Immature natural killer cell (primary cell): ENCODE data around the gene TARS1. TPM values are rescaled to one million over a fixed set of nuclear protein-coding genes. Genes with fewer than 3 reads are reported as not detected.

ENCODE experiments used
- DNase-seq, 3 donors: peaks; one replicate each; pipeline ENCODE4 v3.0.0; 2022; ENCODE audit warnings: mixed read lengths in 1 of 3
- H3K27ac Mint-ChIP-seq, 6 donors: one replicate each; pipeline ENCODE4 v1.8.0; 2020; ENCODE audit warnings: mixed read lengths in 6 of 6, mild to moderate bottlenecking in 5 of 6, inconsistent platforms in 4 of 6, moderate library complexity in 3 of 6
- H3K27me3 Mint-ChIP-seq, 3 donors: one replicate each; pipeline ENCODE4 v1.8.0; 2020 to 2021; ENCODE audit warnings: low read depth in 3 of 3, mild to moderate bottlenecking in 3 of 3, mixed read lengths in 3 of 3, moderate library complexity in 3 of 3, inconsistent platforms in 1 of 3
- H3K36me3 Mint-ChIP-seq, 3 donors: one replicate each; pipeline ENCODE4 v1.8.0; 2020; ENCODE audit warnings: mixed read lengths in 3 of 3, inconsistent platforms in 2 of 3, mild to moderate bottlenecking in 2 of 3
- H3K4me1 Mint-ChIP-seq, 2 donors: one replicate each; pipeline ENCODE4 v1.8.0; 2020; ENCODE audit warnings: inconsistent platforms in 2 of 2, mild to moderate bottlenecking in 2 of 2, mixed read lengths in 2 of 2, moderate library complexity in 1 of 2
- H3K4me3 Mint-ChIP-seq, 5 donors: one replicate each; pipeline ENCODE4 v1.8.0; 2020; ENCODE audit warnings: mild to moderate bottlenecking in 5 of 5, mixed read lengths in 5 of 5, inconsistent platforms in 3 of 5, moderate library complexity in 3 of 5
- H3K9me3 Mint-ChIP-seq, 6 donors: one replicate each; pipeline ENCODE4 v1.8.0; 2020; ENCODE audit warnings: mild to moderate bottlenecking in 6 of 6, mixed read lengths in 6 of 6, inconsistent platforms in 4 of 6, moderate library complexity in 3 of 6
- polyA plus RNA-seq, 3 donors: library from polyadenylated mRNA; unstranded; fragments of 300-500 nt; fragmentation: Illumina TruSeq; gene quantifications; one replicate each; pipeline ENCODE4 v1.2.3, GENCODE V29; 2021

Gene TARS1
- 10 to 100 TPM; 46.0 to 77.1 (median 54.0) TPM for polyA plus RNA-seq

DNA sequence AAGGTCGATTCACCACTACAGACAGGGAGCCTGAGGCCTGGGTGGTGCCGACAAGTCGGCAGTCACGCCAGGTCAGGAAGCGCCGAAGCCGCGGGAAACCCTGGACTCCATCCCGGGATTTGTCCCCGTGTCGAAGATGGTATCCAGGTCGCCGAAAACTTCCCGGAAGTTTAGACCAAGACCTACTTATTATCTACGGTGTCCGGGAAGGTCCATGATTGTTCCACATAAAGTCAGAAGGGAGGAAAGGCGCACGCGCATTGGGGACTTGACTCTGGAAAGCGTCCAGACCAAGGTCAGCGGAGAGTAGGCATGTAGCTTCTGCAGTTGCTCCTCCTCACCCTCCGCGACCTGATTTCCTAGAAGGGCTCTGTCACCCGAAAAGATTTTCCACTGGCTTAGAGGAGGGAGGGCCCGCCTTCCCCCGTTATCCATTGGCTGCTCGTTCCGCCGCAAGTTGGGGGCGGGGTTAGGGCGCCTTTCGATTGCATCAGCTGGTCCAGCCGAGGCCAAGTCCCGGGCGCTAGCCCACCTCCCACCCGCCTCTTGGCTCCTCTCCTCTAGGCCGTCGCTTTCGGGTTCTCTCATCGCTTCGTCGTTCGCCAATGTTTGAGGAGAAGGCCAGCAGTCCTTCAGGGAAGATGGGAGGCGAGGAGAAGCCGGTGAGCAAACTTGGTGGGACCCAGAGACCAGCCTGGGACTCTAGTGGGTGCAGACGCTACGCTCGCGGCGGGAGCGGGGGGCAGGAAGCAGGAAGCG lies at the start of gene TARS1:
Gene TARS1 (plus strand): TSS at position 484 of the 759 bp plus-strand sequence. CDS start 122 bp downstream, at position 606.
- Mint-ChIP-seq H3K9me3 (no peaks in the 10 kb centered on the region), H3K27ac (no peak within 1 kb of the TSS), H3K4me3 (no peak within 1 kb of the TSS), H3K36me3 (no peaks in the 10 kb centered on the region), H3K27me3 (peaks cover 0 to 2% (median 0%) of the 10 kb centered on the region in 3 donors), H3K4me1 (peaks cover 20 to 34% of the 10 kb centered on the region in 2 donors)
- peak; percentile 94 to 95 (median 94) for DNase-seq

DNA sequence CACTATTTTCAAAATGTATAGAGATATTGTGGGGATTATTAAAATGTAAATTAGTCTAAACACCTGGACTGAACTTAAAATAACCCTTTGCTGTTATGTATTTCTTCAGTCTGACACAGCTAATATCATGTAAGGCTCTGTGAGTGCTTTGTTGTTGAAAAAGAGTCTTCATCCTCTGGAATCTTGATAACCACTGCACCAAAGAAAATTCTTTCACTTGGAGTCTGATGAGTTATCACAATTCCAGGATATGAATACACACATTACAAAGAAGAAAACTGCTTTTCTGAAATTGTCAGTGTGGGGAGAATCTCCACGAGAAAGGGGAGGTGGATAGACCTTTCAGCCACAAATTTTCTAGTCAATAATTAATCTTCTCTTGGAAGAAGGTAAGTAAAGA lies 42.3 kb upstream of the TARS1 start:
- H3K36me3 Mint-ChIP-seq = no peaks in the 10 kb centered on the region
- no peak overlapping the region for H3K4me3 Mint-ChIP-seq
- peaks cover 1 to 5% (median 2%) of the 10 kb centered on the region in 3 donors for H3K27me3 Mint-ChIP-seq
- H3K9me3 Mint-ChIP-seq = peaks cover 0 to 9% (median 0%) of the 10 kb centered on the region in 6 donors
- no peak overlapping the region for H3K27ac Mint-ChIP-seq
- H3K4me1 Mint-ChIP-seq = no peaks in the 10 kb centered on the region
- no peak for DNase-seq

DNA sequence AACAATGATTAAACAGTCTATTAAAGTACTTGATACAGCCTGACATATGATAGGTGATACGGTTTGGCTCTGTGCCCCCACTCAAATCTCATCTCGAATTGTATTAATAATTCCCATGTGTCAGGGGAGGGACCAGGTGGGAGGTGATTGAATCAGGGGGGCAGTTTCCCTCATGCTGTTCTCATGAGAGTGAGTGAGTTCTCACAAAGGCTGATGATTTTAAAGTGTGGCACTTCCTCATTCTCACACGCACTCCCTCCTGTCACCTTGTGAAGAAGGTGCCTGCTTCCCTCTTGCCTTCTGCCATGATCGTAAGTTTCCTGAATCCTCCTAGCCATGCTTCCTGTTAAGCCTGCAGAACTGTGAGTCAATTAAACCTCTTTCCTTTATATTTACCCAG lies 40.1 kb upstream of the TARS1 start:
- peaks cover 3 to 5% (median 4%) of the 10 kb centered on the region in 3 donors for H3K27me3 Mint-ChIP-seq
- H3K4me3 Mint-ChIP-seq = no peak overlapping the region
- H3K27ac Mint-ChIP-seq = no peak overlapping the region
- no peak for DNase-seq
- H3K9me3 Mint-ChIP-seq = peaks cover 0 to 6% (median 0%) of the 10 kb centered on the region in 6 donors
- no peaks in the 10 kb centered on the region for H3K36me3 Mint-ChIP-seq
- H3K4me1 Mint-ChIP-seq = no peaks in the 10 kb centered on the region

DNA sequence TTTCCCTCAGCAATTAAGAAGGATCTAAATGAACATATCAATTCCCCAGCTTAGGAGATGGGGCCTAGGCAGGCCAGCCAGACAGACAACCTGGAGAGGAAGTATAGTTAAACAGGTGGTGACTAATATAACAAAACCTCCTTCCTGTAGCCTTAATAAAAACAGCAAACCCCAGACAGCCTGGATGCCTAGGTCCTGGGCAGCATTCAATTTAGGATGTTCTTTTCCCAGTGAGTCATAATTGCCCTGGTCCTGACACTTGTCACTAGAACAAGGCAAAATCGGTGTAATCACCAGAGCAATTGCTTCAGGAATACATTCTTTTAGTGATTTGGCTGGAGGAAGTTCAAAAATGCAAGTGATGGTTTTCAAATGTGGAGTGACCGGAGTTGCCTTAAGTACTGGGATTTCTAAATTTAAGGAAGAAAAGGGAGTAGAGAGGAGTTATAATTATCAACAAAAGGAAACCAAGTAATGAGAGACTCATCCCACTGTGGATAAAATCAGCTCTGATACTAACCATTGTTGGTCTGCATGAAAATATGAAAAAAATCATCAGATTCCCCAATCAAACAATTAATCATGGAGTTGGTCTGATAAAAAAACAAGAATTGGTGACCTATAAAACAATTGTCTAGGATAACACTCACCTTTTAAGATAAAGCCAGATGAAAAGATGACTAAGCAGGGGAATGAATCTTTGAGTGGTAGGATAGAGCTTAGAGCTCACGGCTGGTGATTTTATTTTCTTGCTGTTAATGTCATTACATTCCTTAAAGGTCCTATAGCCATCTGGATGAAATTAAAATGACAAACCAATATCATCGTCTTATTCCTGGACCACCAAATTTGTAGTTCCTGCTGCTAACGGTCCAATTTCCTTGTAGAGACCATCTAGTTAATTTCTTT lies 39.0 kb upstream of the TARS1 start:
- no peaks in the 10 kb centered on the region for H3K36me3 Mint-ChIP-seq

DNA sequence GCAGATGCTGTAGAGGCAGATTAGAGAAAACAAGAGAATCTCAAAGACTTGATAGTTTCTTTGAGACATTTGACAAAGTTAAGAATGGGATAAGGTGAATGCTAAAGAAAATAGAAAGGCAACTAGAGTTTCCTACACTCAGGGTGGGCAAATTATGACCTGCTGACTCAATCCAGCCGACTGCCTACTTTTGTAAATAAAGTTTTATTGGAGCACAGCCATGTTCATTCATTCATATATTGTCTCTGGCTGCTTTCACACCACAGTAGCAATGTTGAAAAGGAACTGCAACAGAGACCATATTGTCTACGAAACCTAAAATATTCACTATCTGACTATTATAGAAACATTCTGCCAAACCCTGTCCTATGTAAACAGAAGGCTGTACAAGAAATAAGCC lies 37.6 kb upstream of the TARS1 start:
- peaks cover 0 to under 1% (median 0%) of the 10 kb centered on the region in 6 donors for H3K9me3 Mint-ChIP-seq
- no peaks in the 10 kb centered on the region for H3K36me3 Mint-ChIP-seq
- DNase-seq = no peak
- no peak overlapping the region for H3K27ac Mint-ChIP-seq
- no peak overlapping the region for H3K4me3 Mint-ChIP-seq
- H3K4me1 Mint-ChIP-seq = no peaks in the 10 kb centered on the region
- peaks cover 3 to 7% (median 4%) of the 10 kb centered on the region in 3 donors for H3K27me3 Mint-ChIP-seq

More for the DNA sequence above, 39.0 kb upstream of the TARS1 start:
- H3K9me3 Mint-ChIP-seq = peaks cover 0 to 6% (median 0%) of the 10 kb centered on the region in 6 donors
- H3K27ac Mint-ChIP-seq = no peak overlapping the region
- peaks cover 3 to 7% (median 4%) of the 10 kb centered on the region in 3 donors for H3K27me3 Mint-ChIP-seq
- no peak overlapping the region for H3K4me3 Mint-ChIP-seq
- no peak for DNase-seq
- H3K4me1 Mint-ChIP-seq = no peaks in the 10 kb centered on the region

DNA sequence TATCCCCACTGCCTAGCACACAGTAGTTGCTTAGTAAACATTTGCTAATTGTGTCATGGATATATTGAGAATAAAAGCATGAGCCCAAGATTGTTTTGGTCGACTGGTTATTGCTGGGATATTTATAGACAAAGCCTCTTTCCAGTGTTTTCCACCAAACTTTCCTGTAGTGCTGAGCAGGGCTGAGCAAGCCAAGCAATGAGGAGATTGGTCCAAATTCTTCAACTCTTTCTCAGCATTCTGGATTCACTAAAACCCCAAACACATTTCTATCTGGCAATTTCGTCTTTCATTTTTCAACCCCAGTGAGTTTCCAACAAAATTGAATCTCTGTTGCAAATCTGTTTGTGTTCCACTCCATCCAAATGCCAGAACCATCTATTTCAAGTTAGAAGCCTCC lies 31.9 kb upstream of the TARS1 start:
- H3K4me3 Mint-ChIP-seq = no peak overlapping the region
- no peak for DNase-seq
- H3K27ac Mint-ChIP-seq = no peak overlapping the region
- H3K27me3 Mint-ChIP-seq = peaks cover 1 to 5% (median 2%) of the 10 kb centered on the region in 3 donors
- H3K9me3 Mint-ChIP-seq = no peaks in the 10 kb centered on the region
- no peaks in the 10 kb centered on the region for H3K4me1 Mint-ChIP-seq
- H3K36me3 Mint-ChIP-seq = no peaks in the 10 kb centered on the region

DNA sequence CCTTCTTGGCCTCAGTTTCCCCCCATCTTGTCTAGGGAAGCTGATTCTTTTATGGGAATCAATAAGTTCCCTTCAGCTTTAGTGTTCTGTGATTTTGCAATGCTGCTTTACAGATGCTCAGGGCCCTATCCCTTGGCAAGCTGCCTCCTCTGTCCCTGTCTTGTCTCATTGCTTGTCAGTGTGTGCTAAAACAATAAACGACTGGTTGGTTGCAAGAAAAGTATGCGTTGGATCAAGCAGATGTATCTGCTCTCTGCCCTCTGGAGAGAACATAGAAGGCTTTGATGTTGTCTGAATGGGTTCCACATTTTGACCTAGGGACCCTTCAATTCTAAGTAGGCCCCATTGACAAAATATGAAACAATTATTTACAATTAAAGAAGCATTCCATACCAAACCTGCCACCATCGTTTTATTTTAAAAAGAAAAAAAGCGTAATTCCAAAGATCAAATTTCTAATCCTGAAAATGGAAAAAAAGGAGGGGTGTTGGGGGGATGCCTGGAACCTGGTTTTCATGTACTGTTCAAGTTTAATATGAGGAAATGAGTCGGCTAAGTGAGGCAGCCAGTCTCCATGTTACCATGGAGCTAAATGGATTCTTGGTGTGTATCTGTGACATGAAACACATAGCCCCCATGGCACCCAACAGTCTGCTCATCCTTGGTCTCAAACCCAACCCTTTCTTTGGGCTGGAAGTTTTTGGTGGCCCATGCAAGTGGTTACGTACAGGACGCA lies 31.2 kb upstream of the TARS1 start:
- H3K4me3 Mint-ChIP-seq = no peak overlapping the region

DNA sequence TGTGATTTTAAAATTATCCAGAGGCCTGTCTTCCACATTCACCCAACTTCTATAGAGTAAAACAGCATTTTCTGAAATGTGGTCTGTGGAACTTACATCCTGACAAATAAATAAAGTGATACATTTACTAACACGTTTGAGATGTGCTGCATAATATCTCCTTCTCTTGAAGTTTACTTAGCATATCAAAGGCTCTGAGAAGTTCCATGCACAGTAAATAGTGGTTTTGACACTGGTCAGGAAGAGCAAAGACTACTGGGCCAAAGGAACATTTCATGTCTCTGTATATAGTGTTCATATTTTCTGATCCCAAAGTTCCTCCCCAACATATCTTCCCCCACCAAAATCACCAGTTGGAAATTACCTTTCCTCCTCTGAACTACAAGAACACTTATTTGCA lies 30.5 kb upstream of the TARS1 start:
- H3K9me3 Mint-ChIP-seq = no peaks in the 10 kb centered on the region

More for the DNA sequence above, 31.2 kb upstream of the TARS1 start:
- Mint-ChIP-seq H3K36me3 (no peaks in the 10 kb centered on the region), H3K4me1 (no peaks in the 10 kb centered on the region), H3K9me3 (no peaks in the 10 kb centered on the region), H3K27ac (no peak overlapping the region), H3K27me3 (peaks cover 1 to 2% (median 2%) of the 10 kb centered on the region in 3 donors)
- no peak for DNase-seq

DNA sequence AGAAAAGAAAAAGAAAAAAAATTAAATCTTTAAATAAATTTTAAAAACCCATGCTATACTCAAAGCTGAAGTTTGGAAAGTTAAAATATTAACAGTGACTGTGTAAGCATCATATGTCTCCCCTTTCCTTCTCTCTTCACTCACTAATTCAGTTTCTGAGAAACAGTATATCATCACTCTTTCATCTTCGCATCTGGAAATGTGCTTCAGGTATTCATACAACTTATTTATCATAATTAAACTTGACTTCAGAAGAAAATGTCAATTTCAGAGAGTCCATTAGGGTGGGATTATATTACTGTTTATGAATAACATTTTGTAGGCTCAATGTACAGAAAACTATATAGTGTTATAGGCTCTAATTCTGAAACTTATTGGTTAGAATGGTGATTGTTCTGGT lies 29.3 kb upstream of the TARS1 start:
- H3K27me3 Mint-ChIP-seq = peaks cover 0 to 1% (median 0%) of the 10 kb centered on the region in 3 donors
- DNase-seq = no peak
- no peak overlapping the region for H3K4me3 Mint-ChIP-seq
- no peaks in the 10 kb centered on the region for H3K9me3 Mint-ChIP-seq
- no peaks in the 10 kb centered on the region for H3K4me1 Mint-ChIP-seq
- H3K27ac Mint-ChIP-seq = no peak overlapping the region
- H3K36me3 Mint-ChIP-seq = no peaks in the 10 kb centered on the region

More for the DNA sequence above, 30.5 kb upstream of the TARS1 start:
- Mint-ChIP-seq H3K27me3 (peaks cover under 1 to 2% (median 1%) of the 10 kb centered on the region in 3 donors), H3K27ac (no peak overlapping the region), H3K36me3 (no peaks in the 10 kb centered on the region), H3K4me1 (no peaks in the 10 kb centered on the region), H3K4me3 (no peak overlapping the region)
- DNase-seq = no peak

DNA sequence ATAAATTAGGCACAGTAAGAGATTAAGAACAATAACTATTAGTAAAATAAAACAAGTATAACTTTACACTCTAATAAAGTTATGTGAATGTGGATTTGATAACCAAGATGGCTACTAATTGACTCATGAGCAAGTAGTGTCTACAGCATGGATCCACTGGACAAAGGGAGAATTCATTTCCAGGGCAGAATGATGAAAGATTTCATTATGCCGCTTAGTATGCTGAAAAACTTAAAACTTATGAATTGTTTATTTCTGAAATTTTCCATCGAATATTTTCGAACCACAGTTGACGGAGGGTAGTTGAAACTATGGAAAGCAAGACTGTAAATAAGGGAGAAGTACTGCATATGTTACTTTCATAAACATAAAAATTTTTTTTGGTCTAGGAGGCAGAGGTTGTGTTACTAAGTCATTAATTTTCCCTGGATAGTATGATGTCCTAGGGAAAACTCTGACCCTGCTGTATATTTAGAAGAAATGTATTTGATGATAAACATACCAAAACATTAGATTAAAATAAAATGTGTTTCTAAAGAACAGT lies 24.9 kb upstream of the TARS1 start:
- no peaks in the 10 kb centered on the region for H3K4me1 Mint-ChIP-seq
- H3K36me3 Mint-ChIP-seq = no peaks in the 10 kb centered on the region
- no peak for DNase-seq
- H3K27me3 Mint-ChIP-seq = peaks cover 0 to 1% (median 0%) of the 10 kb centered on the region in 3 donors
- no peaks in the 10 kb centered on the region for H3K9me3 Mint-ChIP-seq
- H3K4me3 Mint-ChIP-seq = no peak overlapping the region
- H3K27ac Mint-ChIP-seq = no peak overlapping the region

DNA sequence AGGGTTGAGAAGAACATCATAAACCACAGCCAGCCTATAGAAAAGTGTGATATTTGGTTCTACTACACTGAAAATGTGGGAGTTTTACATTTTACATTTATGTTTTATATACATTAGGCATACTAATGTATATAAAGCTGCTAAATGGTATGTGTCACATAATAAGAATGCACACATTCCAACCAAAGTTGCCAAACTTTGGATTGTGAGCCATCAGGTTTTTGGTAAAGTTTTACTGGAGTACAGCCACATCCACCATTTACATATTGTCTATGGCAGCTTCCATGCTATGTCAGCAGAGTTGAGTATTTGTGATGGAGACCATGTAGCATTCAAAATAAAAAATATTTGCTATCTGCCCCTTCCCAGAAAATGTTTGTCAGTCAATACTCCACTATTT lies 23.1 kb upstream of the TARS1 start:
- no peak for DNase-seq
- Mint-ChIP-seq H3K4me1 (no peaks in the 10 kb centered on the region), H3K4me3 (no peak overlapping the region), H3K27me3 (no peaks in the 10 kb centered on the region), H3K9me3 (no peaks in the 10 kb centered on the region), H3K27ac (no peak overlapping the region), H3K36me3 (no peaks in the 10 kb centered on the region)

DNA sequence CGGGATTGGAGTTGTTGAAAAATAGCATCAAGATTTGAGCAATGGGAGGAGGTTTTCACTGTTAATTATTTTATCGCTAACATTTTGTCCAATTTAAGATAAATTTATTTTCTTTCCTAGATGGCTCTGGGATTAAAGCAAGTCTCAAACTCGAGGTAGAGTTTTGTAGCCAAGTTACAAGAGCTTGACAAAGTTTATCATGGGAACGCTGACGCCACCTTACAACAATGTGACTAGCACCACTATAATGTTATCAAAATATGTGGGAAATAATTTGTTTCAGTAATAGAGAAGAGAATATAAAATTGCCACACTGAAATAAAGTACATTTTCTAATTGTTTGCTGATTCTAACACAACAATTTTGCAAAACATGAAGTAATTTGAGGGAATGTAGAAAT lies 19.8 kb upstream of the TARS1 start:
- no peaks in the 10 kb centered on the region for H3K36me3 Mint-ChIP-seq
- no peaks in the 10 kb centered on the region for H3K4me1 Mint-ChIP-seq
- H3K27me3 Mint-ChIP-seq = no peaks in the 10 kb centered on the region
- no peak overlapping the region for H3K27ac Mint-ChIP-seq
- DNase-seq = no peak
- H3K9me3 Mint-ChIP-seq = no peaks in the 10 kb centered on the region
- H3K4me3 Mint-ChIP-seq = no peak overlapping the region

DNA sequence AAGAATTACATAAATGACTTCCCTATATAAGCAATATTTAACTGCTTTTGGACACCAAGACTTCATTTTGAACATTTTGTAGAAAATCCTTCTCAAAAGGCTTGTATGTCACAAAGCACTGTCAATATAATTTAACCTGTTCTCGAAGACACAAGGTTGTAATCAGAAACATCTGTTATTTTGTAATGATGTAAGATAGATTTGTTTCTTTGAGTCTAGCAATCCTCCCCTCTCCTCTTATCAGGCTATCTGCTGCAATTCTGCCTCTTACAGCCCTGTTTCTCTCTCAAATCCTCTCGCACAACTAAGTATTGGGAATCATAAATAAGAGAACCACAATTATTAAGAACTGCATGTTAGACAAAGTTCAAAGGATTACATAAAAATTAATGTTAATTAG lies 18.6 kb upstream of the TARS1 start:
- Mint-ChIP-seq H3K9me3 (no peaks in the 10 kb centered on the region), H3K27ac (no peak overlapping the region), H3K36me3 (no peaks in the 10 kb centered on the region)

More for the DNA sequence above, 18.6 kb upstream of the TARS1 start:
- Mint-ChIP-seq H3K27me3 (peaks cover 0 to 2% (median 0%) of the 10 kb centered on the region in 3 donors), H3K4me3 (no peak overlapping the region), H3K4me1 (no peaks in the 10 kb centered on the region)
- DNase-seq = no peak
